Gastrocnemius medialis (tissue), 4 donors: ENCODE data around the gene ADIPOR1. TPM values are rescaled to one million over a fixed set of nuclear protein-coding genes. Genes with fewer than 3 reads are reported as not detected.

Experiments
- ATAC-seq, 2 donors: fragments of 150-250 bp; one replicate each; pipeline ENCODE4 v1.9.1; 2016
- DNase-seq, 2 donors: peaks; one replicate each; pipeline ENCODE4 v3.0.0-alpha.2; 2019
- H3K27ac ChIP-seq, 4 donors: fragments of 200-600 bp; sonication (generic); 1 replicate in 1 of 4; 2 replicates in 3 of 4; pipeline ENCODE4 v1.5.1; 2016 to 2018; ENCODE audit warnings: mild to moderate bottlenecking in 2 of 4, moderate library complexity in 1 of 4
- H3K27me3 ChIP-seq, 3 donors: fragments of 200-600 bp; sonication (generic) in 2 of 3; 1 replicate in 1 of 3; 2 replicates in 2 of 3; pipeline versions ENCODE4 v1.5.1 to v1.6.0; 2016 to 2019; ENCODE audit warnings: mild to moderate bottlenecking in 1 of 3, moderate library complexity in 1 of 3
- H3K36me3 ChIP-seq, 2 donors: fragments of 200-600 bp; sonication (generic) in 1 of 2; one replicate each; pipeline ENCODE4 v1.5.1; 2017 to 2018
- H3K4me1 ChIP-seq, 2 donors: fragments of 200-600 bp; sonication (generic) in 1 of 2; one replicate each; pipeline ENCODE4 v1.5.1; 2016 to 2017; ENCODE audit warnings: mild to moderate bottlenecking in 2 of 2
- H3K4me3 ChIP-seq, 4 donors: fragments of 200-600 bp; sonication (generic) in 3 of 4; 1 replicate in 1 of 4; 2 replicates in 3 of 4; pipeline ENCODE4 v1.5.1; 2016 to 2019; ENCODE audit warnings: mild to moderate bottlenecking in 2 of 4
- H3K9me3 ChIP-seq, 3 donors: fragments of 200-600 bp; sonication (generic) in 2 of 3; 1 replicate in 1 of 3; 2 replicates in 2 of 3; pipeline ENCODE4 v1.5.1; 2016 to 2019
- POLR2A ChIP-seq, 2 donors: fragments of 450-650 bp; IDR thresholded peaks; one replicate each; pipeline ENCODE4 v1.6.1; 2017; ENCODE audit warnings: antibody characterized with exemption in 2 of 2, mild to moderate bottlenecking in 2 of 2, moderate library complexity in 2 of 2
- in situ Hi-C, 4 donors: fragments of 200-750 bp; cut with MboI; loops; one replicate each; pipeline versions ENCODE4 v1.15.0 to v1.8.0; 2017; ENCODE audit warnings: low sequenced_read_pairs in 4 of 4
- intact Hi-C: fragments of 100-400 bp; cut with DNase I; formaldehyde crosslinking; loops from one replicate; pipeline ENCODE4 v1.15.1; 2023; ENCODE audit warnings: low total_unique reads
- total RNA-seq, 4 donors: library from RNA; depleted of rRNA; stranded (reverse); fragments of >200 nt; gene quantifications; one replicate each; pipeline versions ENCODE4 v1.1.0 to v1.2.3, GENCODE V29; 2016
- TF ChIP-seq, protein P1 (sequence below), 5 experiments: fragments of 450-650 bp in 3 of 5; fragments of 200-600 bp in 2 of 5; sonication (generic) in 2 of 5; IDR thresholded peaks in 4 of 5; conservative IDR thresholded peaks in 1 of 5; 1 replicate in 4 of 5; 2 replicates in 1 of 5; pipeline ENCODE4 v1.5.1; 2016 to 2019; ENCODE audit warnings: antibody characterized with exemption in 5 of 5, mild to moderate bottlenecking in 3 of 5, moderate library complexity in 3 of 5

ADIPOR1 gene
- total RNA-seq, 4 donors from 2014 or later = 103 to 133 (median 119) TPM

- ATAC-seq (peak; percentile 51 to 58), DNase-seq (peak; percentile 86 to 90)
- H3K27me3 ChIP-seq = no peaks in the 10 kb centered on the region
- TF ChIP-seq, protein P1, sequence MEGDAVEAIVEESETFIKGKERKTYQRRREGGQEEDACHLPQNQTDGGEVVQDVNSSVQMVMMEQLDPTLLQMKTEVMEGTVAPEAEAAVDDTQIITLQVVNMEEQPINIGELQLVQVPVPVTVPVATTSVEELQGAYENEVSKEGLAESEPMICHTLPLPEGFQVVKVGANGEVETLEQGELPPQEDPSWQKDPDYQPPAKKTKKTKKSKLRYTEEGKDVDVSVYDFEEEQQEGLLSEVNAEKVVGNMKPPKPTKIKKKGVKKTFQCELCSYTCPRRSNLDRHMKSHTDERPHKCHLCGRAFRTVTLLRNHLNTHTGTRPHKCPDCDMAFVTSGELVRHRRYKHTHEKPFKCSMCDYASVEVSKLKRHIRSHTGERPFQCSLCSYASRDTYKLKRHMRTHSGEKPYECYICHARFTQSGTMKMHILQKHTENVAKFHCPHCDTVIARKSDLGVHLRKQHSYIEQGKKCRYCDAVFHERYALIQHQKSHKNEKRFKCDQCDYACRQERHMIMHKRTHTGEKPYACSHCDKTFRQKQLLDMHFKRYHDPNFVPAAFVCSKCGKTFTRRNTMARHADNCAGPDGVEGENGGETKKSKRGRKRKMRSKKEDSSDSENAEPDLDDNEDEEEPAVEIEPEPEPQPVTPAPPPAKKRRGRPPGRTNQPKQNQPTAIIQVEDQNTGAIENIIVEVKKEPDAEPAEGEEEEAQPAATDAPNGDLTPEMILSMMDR (IDR thresholded peaks at IDR 0.05 in 4 of 5, conservative IDR thresholded peaks at IDR 0.05 in 1 of 5) = no peak
- peak; percentile 51 to 70 for TF ChIP-seq POLR2A (IDR thresholded peaks at IDR 0.05)
- peaks cover 72 to 83% of the 10 kb centered on the region in 2 donors for H3K4me1 ChIP-seq
- peaks cover 0 to 29% of the 10 kb centered on the region in 2 donors for H3K36me3 ChIP-seq
- no peaks in the 10 kb centered on the region for H3K9me3 ChIP-seq
- H3K4me3 ChIP-seq = no peak overlapping the region
- in situ Hi-C loops (no loop called here), intact Hi-C loops (loop anchor here (5.0 kb wide), 1 partner anchor 1451 kb away; the partner anchor contains the start of gene PPP1R15B)
- H3K27ac ChIP-seq = peak overlapping the region; percentile 98 to 100 (median 100)
These were observed 3.2 kb upstream of the ADIPOR1 start for GRCh38 chr1:202961220-202961880.

DNA sequence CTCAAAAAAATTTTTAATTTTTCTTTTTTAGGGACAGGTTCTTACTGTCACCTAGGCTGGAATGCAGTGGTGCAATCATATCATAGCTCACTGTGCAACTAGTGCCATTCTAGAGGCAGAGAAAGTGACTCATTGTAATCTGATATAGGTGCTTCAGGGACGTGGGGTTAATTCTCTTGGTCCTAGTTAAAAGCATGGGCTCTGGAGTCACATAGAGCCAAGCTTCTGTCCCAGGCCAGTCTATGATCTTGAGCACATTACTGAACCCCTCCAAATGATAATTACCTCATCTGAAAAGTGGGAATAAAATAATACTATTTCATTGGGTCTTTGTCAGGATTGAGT is 1.1 kb upstream of the ADIPOR1 start:
- Histone ChIP-seq H3K4me3 (no peak overlapping the region), H3K27ac (peak overlapping the region; percentile 98 to 100 (median 100)), H3K36me3 (peaks cover 0 to 26% of the 10 kb centered on the region in 2 donors), H3K4me1 (peaks cover 82 to 83% of the 10 kb centered on the region in 2 donors), H3K27me3 (no peaks in the 10 kb centered on the region), H3K9me3 (no peaks in the 10 kb centered on the region)
- in situ Hi-C loops (no loop called here), intact Hi-C loops (loop anchor here (2.0 kb wide), 1 partner anchor 68 kb away; the partner anchor contains the start of gene PPFIA4)
- DNase-seq = peak; percentile 60 to 61
- peak; percentile 68 to 70 for ATAC-seq
- peak in 1 of 2 donors; percentile 12 for TF ChIP-seq POLR2A (IDR thresholded peaks at IDR 0.05)
- TF ChIP-seq, protein P1 (IDR thresholded peaks at IDR 0.05 in 4 of 5, conservative IDR thresholded peaks at IDR 0.05 in 1 of 5) = no peak

- DNase-seq = peak in 1 of 2 donors; percentile 25
- peak; percentile 8 to 12 for ATAC-seq
- intact Hi-C loops (loop anchor here (1.0 to 2.0 kb wide), 2 partner anchors 8 to 68 kb away; partner anchors contain the start of gene PPFIA4), in situ Hi-C loops (no loop called here)
- H3K36me3 ChIP-seq = peaks cover 0 to 20% of the 10 kb centered on the region in 2 donors
- no peaks in the 10 kb centered on the region for H3K27me3 ChIP-seq
- peak overlapping the region; percentile 98 to 100 (median 100) for H3K27ac ChIP-seq
- peak overlapping the region; percentile 85 to 98 (median 94) for H3K4me3 ChIP-seq
- H3K4me1 ChIP-seq = peaks cover 82 to 83% of the 10 kb centered on the region in 2 donors
- TF ChIP-seq, protein P1 (IDR thresholded peaks at IDR 0.05 in 4 of 5, conservative IDR thresholded peaks at IDR 0.05 in 1 of 5) = no peak
- no peak for TF ChIP-seq POLR2A (IDR thresholded peaks at IDR 0.05)
- no peaks in the 10 kb centered on the region for H3K9me3 ChIP-seq
These were observed 598 bp upstream of the ADIPOR1 start for GRCh38 chr1:202958544-202959275.

DNA sequence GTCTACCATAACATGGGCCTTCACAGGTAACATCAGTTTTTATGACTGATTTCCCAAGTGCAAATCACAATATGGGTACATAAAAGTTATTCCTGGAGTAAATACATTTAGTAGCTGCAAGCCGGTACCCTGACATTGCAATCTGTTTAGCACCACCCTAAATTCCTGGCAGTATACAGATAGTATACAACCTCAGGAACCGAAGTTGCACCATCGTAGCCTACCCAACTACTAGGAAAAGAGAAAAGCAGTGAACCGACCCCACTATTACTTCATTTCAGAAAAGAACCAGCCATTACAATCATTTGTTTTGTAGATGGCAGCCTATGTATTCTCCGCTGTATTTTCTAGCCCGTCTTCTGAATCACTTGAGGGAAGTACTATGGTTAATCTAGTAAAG is 1.1 kb downstream of the ADIPOR1 start:
- in situ Hi-C loops = no loop called here
- intact Hi-C loops = no loop called here
- H3K4me1 ChIP-seq = peaks cover 75 to 76% of the 10 kb centered on the region in 2 donors

More for the DNA sequence above, 1.1 kb downstream of the ADIPOR1 start:
- H3K27me3 ChIP-seq = no peaks in the 10 kb centered on the region
- H3K9me3 ChIP-seq = no peaks in the 10 kb centered on the region
- no peak for TF ChIP-seq POLR2A (IDR thresholded peaks at IDR 0.05)
- TF ChIP-seq, protein P1 (IDR thresholded peaks at IDR 0.05 in 4 of 5, conservative IDR thresholded peaks at IDR 0.05 in 1 of 5) = no peak
- ATAC-seq (no peak), DNase-seq (no peak)
- peaks cover 0 to 3% of the 10 kb centered on the region in 2 donors for H3K36me3 ChIP-seq
- H3K4me3 ChIP-seq = peak overlapping the region; percentile 85 to 98 (median 94)
- peak overlapping the region; percentile 98 to 100 (median 100) for H3K27ac ChIP-seq
